Measurements from ENCODE around the gene TNFRSF25. TPM values are rescaled to one million over a fixed set of nuclear protein-coding genes. Genes with fewer than 3 reads are reported as not detected.

Gene TNFRSF25
- total RNA-seq, 2 experiments from 2014 or later: 47.7 to 55.8 TPM

GRCh38 chr1:6485168-6486101, 19.5 kb upstream of the TNFRSF25 start:
- H3K4me3 Mint-ChIP-seq: no peak overlapping the region
- H3K27me3 Mint-ChIP-seq (ENCODE audit: low read depth): peaks cover 35% of the 10 kb centered on the region
- no peaks in the 10 kb centered on the region for H3K9me3 Mint-ChIP-seq (ENCODE audit: insufficient read depth)
- ATAC-seq: no peak
- ChIA-PET CTCF (interaction anchor here (1.0 to 6.8 kb wide), 5 partner anchors 38 to 161 kb away, joined by 3 to 60 read pairs (median 13); partner anchors contain the start of gene NOL9), POLR2A (no interaction called here)
- no peak overlapping the region for H3K27ac Mint-ChIP-seq
- H3K4me1 Mint-ChIP-seq (ENCODE audit: low read depth): peaks cover 11% of the 10 kb centered on the region
- H3K36me3 Mint-ChIP-seq (ENCODE audit: low read depth): no peaks in the 10 kb centered on the region
- DNase-seq: no peak

- CTCF ChIA-PET: interaction anchor here (1.7 to 2.1 kb wide), 2 partner anchors 11 to 162 kb away, joined by 6 to 8 read pairs; no protein-coding TSS in a partner anchor
- Mint-ChIP-seq H3K4me3 (no peak overlapping the region), H3K4me1 (ENCODE audit: low read depth) (peaks cover 11% of the 10 kb centered on the region), H3K9me3 (ENCODE audit: insufficient read depth) (no peaks in the 10 kb centered on the region), H3K27me3 (ENCODE audit: low read depth) (peaks cover 35% of the 10 kb centered on the region), H3K27ac (no peak overlapping the region), H3K36me3 (ENCODE audit: low read depth) (no peaks in the 10 kb centered on the region)
- POLR2A ChIA-PET: no interaction called here
- ATAC-seq: no peak
- no peak for DNase-seq
These were observed 18.8 kb upstream of the TNFRSF25 start for GRCh38 chr1:6484826-6485167.

DNA sequence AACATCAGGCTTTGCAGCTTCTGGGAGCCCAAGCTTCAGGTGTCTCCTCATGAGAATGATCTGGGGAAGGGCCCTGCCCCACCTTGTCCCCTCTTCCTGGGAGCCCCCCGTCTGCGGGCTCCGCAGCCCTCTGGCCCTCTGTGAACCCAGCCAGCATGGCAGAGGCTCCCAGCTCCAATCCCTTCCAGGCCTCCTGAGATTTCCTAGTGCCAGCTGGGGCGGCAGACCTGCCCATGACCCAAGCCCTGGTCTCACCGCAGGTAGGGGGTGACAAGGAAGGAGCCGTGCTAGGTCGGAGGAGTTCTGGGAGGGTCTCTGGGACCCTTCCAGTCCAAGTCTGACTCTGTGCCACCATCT, 17.8 kb upstream of the TNFRSF25 start:
- H3K36me3 Mint-ChIP-seq (ENCODE audit: low read depth): no peaks in the 10 kb centered on the region
- CTCF ChIA-PET: interaction anchor here (1.1 to 2.1 kb wide), 4 partner anchors 10 to 163 kb away, joined by 3 to 8 read pairs (median 5); partner anchors contain the start of gene NOL9
- no peak overlapping the region for H3K4me3 Mint-ChIP-seq
- H3K9me3 Mint-ChIP-seq (ENCODE audit: insufficient read depth): no peaks in the 10 kb centered on the region
- H3K27me3 Mint-ChIP-seq (ENCODE audit: low read depth): peaks cover 35% of the 10 kb centered on the region
- ATAC-seq: no peak
- no peak for DNase-seq
- H3K4me1 Mint-ChIP-seq (ENCODE audit: low read depth): peaks cover 11% of the 10 kb centered on the region
- no peak overlapping the region for H3K27ac Mint-ChIP-seq
- POLR2A ChIA-PET: interaction anchor here (1.3 kb wide), 1 partner anchor 24 kb away, joined by 3 read pairs; no protein-coding TSS in a partner anchor

DNA sequence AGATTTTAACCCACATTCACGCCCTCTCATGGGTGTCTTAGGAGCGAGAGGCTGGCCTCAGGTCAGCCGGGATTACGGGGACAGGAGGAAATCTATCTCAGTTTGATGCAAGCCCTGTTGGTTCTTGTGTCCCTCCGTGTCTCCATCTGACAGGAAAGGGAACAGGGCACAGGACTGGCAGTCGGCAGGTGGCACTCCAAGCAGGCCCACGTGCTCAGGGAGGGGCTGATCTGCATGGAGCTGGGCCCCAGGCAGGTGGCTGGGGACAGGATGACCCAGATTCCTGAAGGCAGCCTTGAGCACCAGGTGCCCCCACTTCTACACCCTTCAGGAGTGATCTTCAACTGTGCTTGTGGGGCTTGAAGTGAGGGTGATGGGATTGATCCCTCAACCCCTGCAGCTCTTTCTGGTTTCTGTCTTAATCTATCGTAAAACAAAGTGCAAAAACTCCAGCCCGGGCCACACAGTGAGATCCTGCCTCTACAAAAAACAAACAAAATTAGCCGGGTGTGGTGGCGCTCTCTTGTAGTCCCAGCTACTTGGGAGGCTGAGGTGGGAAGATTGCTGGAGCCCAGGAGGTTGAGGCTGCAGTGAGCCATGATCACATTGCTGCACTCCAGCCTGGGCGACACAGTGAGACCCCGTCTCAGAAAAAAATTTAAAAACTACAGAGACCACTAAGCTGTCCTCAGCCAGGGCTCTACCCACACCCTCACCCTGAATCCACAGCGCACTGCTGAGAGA, 17.2 kb upstream of the TNFRSF25 start:
- Mint-ChIP-seq H3K27ac (no peak overlapping the region), H3K9me3 (ENCODE audit: insufficient read depth) (no peaks in the 10 kb centered on the region), H3K36me3 (ENCODE audit: low read depth) (no peaks in the 10 kb centered on the region), H3K27me3 (ENCODE audit: low read depth) (peaks cover 35% of the 10 kb centered on the region), H3K4me3 (no peak overlapping the region), H3K4me1 (ENCODE audit: low read depth) (peaks cover 11% of the 10 kb centered on the region)
- ATAC-seq: no peak
- ChIA-PET POLR2A (interaction anchor here (1.3 kb wide), 1 partner anchor 23 kb away, joined by 3 read pairs; no protein-coding TSS in a partner anchor), CTCF (interaction anchor here (1.1 to 2.1 kb wide), 4 partner anchors 10 to 163 kb away, joined by 3 to 8 read pairs (median 5); partner anchors contain the start of gene NOL9)
- DNase-seq: no peak

GRCh38 chr1:6481820-6482219, 15.8 kb upstream of the TNFRSF25 start:
- Mint-ChIP-seq H3K4me3 (no peak overlapping the region), H3K27ac (no peak overlapping the region), H3K9me3 (ENCODE audit: insufficient read depth) (no peaks in the 10 kb centered on the region), H3K4me1 (ENCODE audit: low read depth) (peaks cover 10% of the 10 kb centered on the region), H3K27me3 (ENCODE audit: low read depth) (peaks cover 29% of the 10 kb centered on the region), H3K36me3 (ENCODE audit: low read depth) (no peaks in the 10 kb centered on the region)
- ChIA-PET POLR2A (no interaction called here), CTCF (interaction anchor here (1.2 kb wide), 1 partner anchor 72 kb away, joined by 3 read pairs; the partner anchor contains the start of gene NOL9)
- no peak for DNase-seq
- ATAC-seq: no peak

GRCh38 chr1:6477039-6477820, 11.3 kb upstream of the TNFRSF25 start:
- Mint-ChIP-seq H3K4me3 (no peak overlapping the region), H3K9me3 (ENCODE audit: insufficient read depth) (no peaks in the 10 kb centered on the region), H3K27me3 (ENCODE audit: low read depth) (peaks cover 4% of the 10 kb centered on the region), H3K27ac (no peak overlapping the region), H3K36me3 (ENCODE audit: low read depth) (no peaks in the 10 kb centered on the region), H3K4me1 (ENCODE audit: low read depth) (peaks cover 2% of the 10 kb centered on the region)
- no peak for ATAC-seq
- POLR2A ChIA-PET: no interaction called here
- DNase-seq: no peak
- CTCF ChIA-PET: interaction anchor here (1.0 to 2.7 kb wide), 7 partner anchors 10 to 230 kb away, joined by 3 to 10 read pairs (median 4); partner anchors contain the start of gene PLEKHG5

DNA sequence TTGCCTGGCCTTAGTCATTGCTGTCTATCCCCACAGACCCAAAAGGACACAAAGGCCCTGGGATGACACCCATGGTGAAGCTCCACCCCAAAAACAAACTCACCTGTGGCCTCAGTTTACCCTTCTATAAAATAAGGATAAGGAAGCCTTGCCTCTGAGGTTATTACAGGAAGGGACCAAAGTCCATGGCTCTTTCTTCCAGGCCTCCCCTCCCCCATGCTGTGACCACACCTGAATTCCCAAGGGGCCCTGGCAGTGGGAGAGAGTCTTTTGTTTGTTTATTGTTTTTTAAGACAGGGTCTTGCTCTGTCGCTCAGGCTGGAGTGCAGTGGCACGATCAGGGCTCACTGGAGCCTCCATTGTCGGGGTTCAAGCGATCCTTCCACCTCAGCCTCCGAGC, 10.5 kb upstream of the TNFRSF25 start:
- no peak overlapping the region for H3K27ac Mint-ChIP-seq
- no peaks in the 10 kb centered on the region for H3K36me3 Mint-ChIP-seq (ENCODE audit: low read depth)
- CTCF ChIA-PET: interaction anchor here (0.9 to 2.7 kb wide), 4 partner anchors 10 to 229 kb away, joined by 3 to 10 read pairs (median 4); partner anchors contain the start of gene PLEKHG5
- POLR2A ChIA-PET: no interaction called here
- H3K4me3 Mint-ChIP-seq: no peak overlapping the region
- H3K4me1 Mint-ChIP-seq (ENCODE audit: low read depth): peaks cover 2% of the 10 kb centered on the region
- H3K9me3 Mint-ChIP-seq (ENCODE audit: insufficient read depth): no peaks in the 10 kb centered on the region
- DNase-seq: no peak
- no peaks in the 10 kb centered on the region for H3K27me3 Mint-ChIP-seq (ENCODE audit: low read depth)
- ATAC-seq: no peak

DNA sequence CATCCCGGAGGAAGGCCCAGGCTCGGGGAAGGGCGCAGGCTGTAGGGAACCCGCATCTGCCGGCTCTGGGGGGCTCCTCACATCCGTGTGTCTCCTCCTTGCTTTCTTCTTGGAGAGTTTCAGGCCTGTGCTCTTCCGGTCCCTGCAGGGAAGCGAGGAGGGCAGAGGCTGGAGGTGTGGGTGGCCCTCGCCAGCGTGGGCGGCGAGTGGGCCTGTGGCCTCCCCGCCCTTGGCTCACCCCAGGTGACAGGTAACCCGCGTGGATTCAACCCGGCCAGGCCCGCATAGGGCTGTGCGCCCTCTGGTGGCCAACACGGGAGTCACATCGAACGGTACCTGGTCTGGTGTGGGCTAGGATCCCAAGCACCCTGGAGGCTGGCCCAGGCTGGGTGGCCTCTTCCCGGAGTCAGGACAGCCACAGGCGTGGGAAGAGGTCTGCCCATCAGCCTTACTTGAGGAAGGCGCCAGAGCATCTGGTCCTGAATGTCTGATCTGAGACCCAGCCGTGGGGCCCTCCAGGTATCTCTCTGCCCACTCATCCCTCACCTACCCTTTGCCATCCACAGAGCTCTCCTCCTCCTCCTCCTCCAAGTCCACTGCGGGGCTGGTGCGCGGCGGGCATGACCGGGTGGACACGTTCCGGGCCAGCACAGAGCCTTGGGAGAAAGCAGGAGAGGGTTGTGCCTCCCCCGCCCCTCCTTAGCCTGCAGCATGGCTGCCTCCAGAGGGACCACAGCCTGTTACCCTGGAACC, 9.6 kb upstream of the TNFRSF25 start:
- ChIA-PET CTCF (interaction anchor here (0.9 to 2.7 kb wide), 3 partner anchors 9 to 228 kb away, joined by 3 to 10 read pairs (median 4); partner anchors contain the start of gene PLEKHG5), POLR2A (no interaction called here)
- no peak overlapping the region for H3K4me3 Mint-ChIP-seq
- DNase-seq (peak; percentile 81), ATAC-seq (peak; percentile 97)
- H3K27me3 Mint-ChIP-seq (ENCODE audit: low read depth): no peaks in the 10 kb centered on the region
- H3K36me3 Mint-ChIP-seq (ENCODE audit: low read depth): no peaks in the 10 kb centered on the region
- H3K9me3 Mint-ChIP-seq (ENCODE audit: insufficient read depth): no peaks in the 10 kb centered on the region
- H3K27ac Mint-ChIP-seq: peak overlapping the region; percentile 20
- H3K4me1 Mint-ChIP-seq (ENCODE audit: low read depth): peaks cover 2% of the 10 kb centered on the region

GRCh38 chr1:6474815-6475282, 8.9 kb upstream of the TNFRSF25 start:
- H3K4me1 Mint-ChIP-seq (ENCODE audit: low read depth): peaks cover 2% of the 10 kb centered on the region
- no peaks in the 10 kb centered on the region for H3K27me3 Mint-ChIP-seq (ENCODE audit: low read depth)
- no peak overlapping the region for H3K4me3 Mint-ChIP-seq
- no peaks in the 10 kb centered on the region for H3K9me3 Mint-ChIP-seq (ENCODE audit: insufficient read depth)
- no peaks in the 10 kb centered on the region for H3K36me3 Mint-ChIP-seq (ENCODE audit: low read depth)
- POLR2A ChIA-PET: no interaction called here
- CTCF ChIA-PET: no interaction called here
- DNase-seq (no peak), ATAC-seq (no peak)
- H3K27ac Mint-ChIP-seq: no peak overlapping the region

DNA sequence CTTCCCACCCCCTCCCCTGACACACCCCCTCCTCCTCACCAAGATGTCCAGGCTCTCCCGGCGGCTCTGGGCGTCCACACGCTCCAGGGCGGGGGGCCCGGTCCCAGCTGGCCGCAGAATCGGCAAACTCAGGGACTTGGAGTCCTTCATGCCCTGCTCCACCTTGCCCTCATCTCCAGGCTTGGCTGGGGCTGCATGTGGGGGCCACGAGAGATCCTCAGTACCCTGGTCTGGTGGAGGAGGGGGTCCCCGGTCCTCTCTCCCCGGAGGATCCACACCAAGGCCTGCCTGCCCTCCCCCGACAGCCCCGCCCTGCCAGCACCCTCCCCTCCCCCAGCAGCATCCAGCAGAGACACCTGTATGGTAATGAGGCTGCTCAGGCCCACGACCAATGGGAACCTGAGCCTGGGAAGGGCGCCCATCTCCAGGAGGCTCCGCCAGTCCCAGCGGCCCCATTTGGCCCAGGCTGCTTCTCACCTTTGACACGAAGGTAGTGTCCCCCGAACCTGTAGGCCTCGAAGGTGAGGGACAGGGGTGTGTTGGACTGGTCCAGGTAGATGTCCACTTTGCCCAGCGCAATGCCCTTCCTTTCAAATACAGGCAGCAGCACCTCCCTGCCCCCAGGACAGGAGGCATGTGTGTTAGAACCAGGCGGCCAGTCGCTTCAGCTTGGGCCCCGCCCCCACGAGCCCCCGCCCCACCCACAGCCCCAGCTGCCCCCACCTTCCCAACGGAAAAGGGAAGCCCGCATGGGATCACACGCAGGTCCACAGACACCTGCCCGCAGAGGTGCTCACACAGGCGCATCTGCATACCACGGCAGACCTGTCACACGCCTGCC, 8.2 kb upstream of the TNFRSF25 start:
- no peak overlapping the region for H3K27ac Mint-ChIP-seq
- no peak overlapping the region for H3K4me3 Mint-ChIP-seq
- H3K36me3 Mint-ChIP-seq (ENCODE audit: low read depth): no peaks in the 10 kb centered on the region
- ChIA-PET POLR2A (no interaction called here), CTCF (interaction anchor here (1.6 kb wide), 1 partner anchor 10 kb away, joined by 6 read pairs; no protein-coding TSS in a partner anchor)
- DNase-seq (no peak), ATAC-seq (no peak)
- H3K9me3 Mint-ChIP-seq (ENCODE audit: insufficient read depth): no peaks in the 10 kb centered on the region
- no peaks in the 10 kb centered on the region for H3K27me3 Mint-ChIP-seq (ENCODE audit: low read depth)
- H3K4me1 Mint-ChIP-seq (ENCODE audit: low read depth): peaks cover 2% of the 10 kb centered on the region

Measured in activated CD8-positive, alpha-beta T cell treated with anti-CD3 and anti-CD28 coated beads, Interleukin-2, amount 10 ng/mL, durations not matched to agents 7 days and 5 days (primary cell).